ENCODE results near the gene CHCHD3.

- TF ChIP-seq, protein P1, sequence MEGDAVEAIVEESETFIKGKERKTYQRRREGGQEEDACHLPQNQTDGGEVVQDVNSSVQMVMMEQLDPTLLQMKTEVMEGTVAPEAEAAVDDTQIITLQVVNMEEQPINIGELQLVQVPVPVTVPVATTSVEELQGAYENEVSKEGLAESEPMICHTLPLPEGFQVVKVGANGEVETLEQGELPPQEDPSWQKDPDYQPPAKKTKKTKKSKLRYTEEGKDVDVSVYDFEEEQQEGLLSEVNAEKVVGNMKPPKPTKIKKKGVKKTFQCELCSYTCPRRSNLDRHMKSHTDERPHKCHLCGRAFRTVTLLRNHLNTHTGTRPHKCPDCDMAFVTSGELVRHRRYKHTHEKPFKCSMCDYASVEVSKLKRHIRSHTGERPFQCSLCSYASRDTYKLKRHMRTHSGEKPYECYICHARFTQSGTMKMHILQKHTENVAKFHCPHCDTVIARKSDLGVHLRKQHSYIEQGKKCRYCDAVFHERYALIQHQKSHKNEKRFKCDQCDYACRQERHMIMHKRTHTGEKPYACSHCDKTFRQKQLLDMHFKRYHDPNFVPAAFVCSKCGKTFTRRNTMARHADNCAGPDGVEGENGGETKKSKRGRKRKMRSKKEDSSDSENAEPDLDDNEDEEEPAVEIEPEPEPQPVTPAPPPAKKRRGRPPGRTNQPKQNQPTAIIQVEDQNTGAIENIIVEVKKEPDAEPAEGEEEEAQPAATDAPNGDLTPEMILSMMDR (IDR thresholded peaks at IDR 0.05; ENCODE audit: poor library complexity), result no peak
- TF ChIP-seq EZH2 (IDR thresholded peaks at IDR 0.05; ENCODE audit: borderline replicate concordance) (no peak), EZH2phosphoT487 (IDR thresholded peaks at IDR 0.05; ENCODE audit: low read depth, severe bottlenecking, unreplicated experiment) (no peak)
Observed at GRCh38 chr7:132856416-132856815, 225.5 kb downstream of the CHCHD3 start.

Data from hepatocyte (in vitro differentiated cells).